ENCODE measurements around the gene DPH1.

Gene DPH1

DNA sequence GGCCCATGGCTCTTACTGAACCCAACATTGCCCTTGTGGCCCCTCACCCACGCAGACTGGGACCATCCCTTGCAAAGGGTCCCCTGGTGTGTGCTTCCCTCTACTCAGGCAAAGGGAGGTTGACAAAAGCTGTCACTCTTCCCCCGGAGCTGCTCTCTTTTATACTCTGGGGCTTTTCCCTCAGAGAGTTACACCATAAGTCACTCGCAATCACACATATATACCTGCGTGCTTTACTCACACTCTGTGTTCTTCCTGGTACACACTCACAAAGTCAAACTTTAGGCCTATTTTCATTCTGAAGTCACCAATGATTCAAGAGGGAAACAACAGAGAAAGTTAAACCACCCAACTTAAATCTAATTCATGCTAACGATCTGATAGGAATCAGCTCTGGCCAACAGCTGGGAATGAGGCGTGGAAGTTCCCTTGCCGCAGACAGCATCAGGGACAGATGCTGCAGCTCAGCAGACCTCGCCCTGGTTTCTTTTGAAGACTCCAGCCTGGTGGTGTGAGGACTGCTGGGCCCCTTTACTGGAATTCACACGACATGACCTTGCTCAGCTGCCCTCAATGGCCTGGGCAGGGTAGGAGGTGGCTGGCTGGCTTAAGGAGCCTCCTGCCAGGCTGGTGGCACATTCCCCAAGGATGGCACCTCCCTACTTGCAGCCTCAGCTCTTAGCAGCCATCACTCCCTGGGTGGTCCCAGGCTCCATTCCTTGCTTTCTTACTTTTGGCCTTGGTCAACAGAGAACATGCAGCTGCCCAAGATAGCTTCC, 52.2 kb downstream of the DPH1 start:
- TF ChIP-seq, protein P1, sequence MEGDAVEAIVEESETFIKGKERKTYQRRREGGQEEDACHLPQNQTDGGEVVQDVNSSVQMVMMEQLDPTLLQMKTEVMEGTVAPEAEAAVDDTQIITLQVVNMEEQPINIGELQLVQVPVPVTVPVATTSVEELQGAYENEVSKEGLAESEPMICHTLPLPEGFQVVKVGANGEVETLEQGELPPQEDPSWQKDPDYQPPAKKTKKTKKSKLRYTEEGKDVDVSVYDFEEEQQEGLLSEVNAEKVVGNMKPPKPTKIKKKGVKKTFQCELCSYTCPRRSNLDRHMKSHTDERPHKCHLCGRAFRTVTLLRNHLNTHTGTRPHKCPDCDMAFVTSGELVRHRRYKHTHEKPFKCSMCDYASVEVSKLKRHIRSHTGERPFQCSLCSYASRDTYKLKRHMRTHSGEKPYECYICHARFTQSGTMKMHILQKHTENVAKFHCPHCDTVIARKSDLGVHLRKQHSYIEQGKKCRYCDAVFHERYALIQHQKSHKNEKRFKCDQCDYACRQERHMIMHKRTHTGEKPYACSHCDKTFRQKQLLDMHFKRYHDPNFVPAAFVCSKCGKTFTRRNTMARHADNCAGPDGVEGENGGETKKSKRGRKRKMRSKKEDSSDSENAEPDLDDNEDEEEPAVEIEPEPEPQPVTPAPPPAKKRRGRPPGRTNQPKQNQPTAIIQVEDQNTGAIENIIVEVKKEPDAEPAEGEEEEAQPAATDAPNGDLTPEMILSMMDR (IDR thresholded peaks at IDR 0.05), result no peak

DNA sequence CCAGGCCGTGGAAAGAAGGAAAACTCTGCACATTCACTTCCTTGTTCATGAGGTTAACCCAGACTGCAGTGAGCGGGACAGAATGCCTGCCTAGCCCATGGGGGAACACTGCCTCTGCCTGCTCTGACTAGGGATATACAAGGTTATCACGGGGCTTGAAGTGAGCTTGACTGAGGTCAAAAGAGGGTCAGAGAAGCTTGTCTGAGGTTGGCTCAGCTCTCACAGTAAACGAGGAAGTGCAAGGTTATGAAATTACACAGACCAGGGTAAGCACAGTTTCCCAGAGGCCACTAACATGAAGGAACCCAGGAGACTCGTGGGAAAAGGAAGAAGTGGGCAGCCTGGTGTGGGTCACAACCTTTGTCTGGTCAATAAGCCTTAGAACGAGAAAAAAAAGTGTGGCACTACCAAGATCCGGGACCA, 53.7 kb downstream of the DPH1 start:
- TF ChIP-seq, protein P1 (IDR thresholded peaks at IDR 0.05), result no peak

DNA sequence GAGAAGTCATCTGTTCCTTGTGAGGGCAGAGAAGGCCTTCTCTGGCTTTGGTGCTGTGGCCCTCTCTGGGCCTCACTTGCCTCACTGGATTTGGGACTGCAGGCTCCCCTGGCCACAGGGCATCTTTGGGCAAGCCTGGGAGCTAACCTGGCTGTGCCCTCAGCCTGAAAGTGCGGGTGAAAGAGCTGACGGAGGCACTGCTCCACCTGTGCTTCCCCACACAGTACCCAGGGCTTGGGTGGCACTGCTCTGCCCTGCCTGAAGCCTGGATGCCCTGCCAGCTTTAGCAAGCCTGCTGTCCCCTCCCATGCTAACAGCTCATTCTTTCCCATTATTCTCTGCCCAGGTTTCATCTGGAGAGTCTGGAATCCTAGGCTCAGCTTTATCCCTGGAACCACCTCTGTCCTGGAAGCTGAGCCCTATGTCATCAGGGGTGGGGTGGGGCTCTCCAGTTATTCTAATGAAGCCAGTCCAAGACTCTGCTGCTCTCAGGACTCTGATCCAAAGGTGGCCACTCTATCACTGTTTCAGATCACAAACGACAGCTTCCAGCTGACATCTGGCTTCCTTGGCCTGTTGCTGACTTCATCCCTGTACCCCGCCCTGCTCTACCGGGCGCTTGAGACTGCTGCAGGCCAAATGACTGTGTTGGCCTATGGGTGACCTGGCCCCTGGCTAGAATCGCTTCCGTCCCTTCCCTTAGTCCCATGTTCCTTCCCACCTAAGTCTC, 54.2 kb downstream of the DPH1 start:
- TF ChIP-seq, protein P1 (IDR thresholded peaks at IDR 0.05), result no peak

DNA sequence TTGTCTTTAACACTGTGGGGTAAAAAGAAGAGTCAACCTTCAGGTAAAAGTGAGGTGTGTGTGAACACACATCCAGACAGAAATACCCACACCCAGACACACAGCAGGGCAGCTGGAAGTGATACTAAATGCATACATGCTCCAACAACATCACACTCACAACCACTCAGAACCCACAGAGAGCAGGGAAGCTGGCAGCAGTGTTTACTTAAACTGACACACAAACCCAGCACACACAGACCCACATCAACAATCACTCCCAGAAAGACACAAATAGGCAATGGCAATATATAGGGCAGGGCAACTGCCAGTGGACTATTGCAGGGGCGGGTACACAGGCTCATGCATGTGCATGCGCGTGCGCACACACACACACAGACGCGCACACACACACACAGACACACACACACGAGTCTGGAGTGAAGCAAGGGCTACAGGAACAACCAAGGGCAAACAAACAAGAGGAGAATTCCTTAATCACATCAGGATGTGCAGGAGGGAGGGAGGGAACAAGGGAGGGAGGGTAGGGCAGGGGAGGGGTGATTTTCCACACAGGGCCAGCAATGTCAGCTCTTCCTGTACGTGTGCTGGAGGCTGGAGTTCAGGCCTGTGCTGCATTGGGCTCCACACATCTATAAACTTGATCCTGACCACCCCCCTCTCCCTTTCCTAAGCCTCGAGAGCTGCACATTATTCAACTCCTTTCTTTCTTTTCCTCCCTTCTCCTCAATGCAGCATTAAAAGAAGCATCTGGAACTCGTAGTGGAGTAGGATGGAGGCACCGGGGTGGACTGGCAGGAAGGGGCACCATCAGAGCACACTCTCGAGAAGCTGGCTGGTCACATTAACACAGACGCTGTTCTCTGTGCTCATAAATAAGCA, 55.1 kb downstream of the DPH1 start:
- TF ChIP-seq, protein P1 (IDR thresholded peaks at IDR 0.05), result no peak

DNA sequence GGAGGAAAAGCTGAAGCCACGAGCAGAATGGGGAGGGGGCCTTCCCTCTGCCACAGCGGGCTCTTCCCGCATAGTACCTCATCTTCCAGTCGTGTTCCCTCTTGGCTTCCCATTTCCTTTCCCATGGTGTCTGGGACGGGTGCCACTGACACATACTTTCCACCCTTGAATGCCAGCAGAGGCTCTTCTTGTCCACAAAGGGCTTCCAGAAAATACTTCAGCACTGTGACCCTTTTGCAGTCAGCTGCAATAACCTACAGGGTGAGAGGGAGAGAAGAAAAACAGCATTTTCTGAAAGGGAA, 55.6 kb downstream of the DPH1 start:
- TF ChIP-seq, protein P1 (IDR thresholded peaks at IDR 0.05), result no peak

DNA sequence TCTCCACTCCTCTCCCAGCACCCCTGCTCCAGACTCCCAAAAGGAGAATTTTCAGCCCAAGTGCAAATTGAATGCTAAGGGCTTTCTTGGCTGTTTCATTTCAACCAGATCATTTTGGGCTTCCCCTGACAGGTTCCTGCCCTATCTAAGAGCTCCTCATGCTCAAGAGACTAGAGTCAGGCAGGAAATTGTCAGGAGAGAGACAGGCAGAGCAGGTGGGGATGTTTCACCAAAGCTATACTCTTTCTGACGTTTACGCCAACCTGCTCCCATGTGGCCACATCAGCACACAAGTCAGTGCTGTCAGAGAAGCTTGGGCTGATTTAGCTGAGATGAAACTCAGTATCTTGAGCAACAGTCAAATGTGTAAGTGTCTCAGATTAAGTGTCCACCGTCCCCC, 56.4 kb downstream of the DPH1 start:
- TF ChIP-seq, protein P1 (IDR thresholded peaks at IDR 0.05), result no peak

DNA sequence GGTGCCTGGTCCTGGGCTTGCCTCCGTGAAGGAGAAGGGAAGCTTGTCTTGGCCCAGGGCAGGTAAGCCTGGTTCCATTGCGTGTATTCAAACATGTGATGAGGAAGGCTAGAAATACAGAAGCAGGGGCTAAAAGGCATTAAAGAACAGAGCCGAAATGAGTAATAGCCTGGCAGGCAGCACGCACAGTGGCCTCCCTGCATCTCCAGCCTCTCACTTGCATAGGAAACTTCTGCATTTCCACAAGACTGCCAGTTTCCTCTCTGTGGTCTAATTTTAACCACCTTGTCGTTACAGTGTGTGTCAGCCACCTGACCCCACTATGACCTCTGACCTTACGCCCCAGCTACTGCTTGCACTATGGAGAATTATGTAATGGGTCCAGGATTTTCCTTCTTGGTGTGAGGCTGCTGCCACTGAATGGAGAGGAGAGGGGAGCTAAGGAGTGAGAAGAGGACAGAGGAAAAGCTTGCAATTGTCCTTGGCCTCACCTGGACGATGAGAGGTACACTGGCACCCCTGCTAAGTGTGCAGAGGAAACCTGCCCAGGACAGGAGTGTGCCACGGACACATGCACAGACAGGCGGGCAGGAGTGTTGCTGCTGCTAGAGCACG, 57.8 kb downstream of the DPH1 start:
- TF ChIP-seq, protein P1 (IDR thresholded peaks at IDR 0.05), result no peak
